Activated CD8-positive, alpha-beta memory T cell treated with anti-CD3 and anti-CD28 coated beads for 48 hours (primary cell): ENCODE data around the gene CIT.

Experiments used
- DNase-seq, 3 experiments: peaks; one replicate each; pipeline ENCODE4 v3.0.0-alpha.2; 2020; ENCODE audit warnings: low read depth in 2 of 3, low spot score in 2 of 3

CIT gene

GRCh38 chr12:119681111-119681510 is 196.0 kb downstream of the CIT start:
- no peak for DNase-seq

GRCh38 chr12:119679490-119679889 is 197.6 kb downstream of the CIT start:
- DNase-seq = no peak

- DNase-seq = no peak
These were observed 198.0 kb downstream of the CIT start for GRCh38 chr12:119679081-119679480.

GRCh38 chr12:119678459-119678858 is 198.7 kb downstream of the CIT start:
- no peak for DNase-seq

- DNase-seq = no peak
These were observed 200.5 kb downstream of the CIT start for GRCh38 chr12:119676573-119676972.

GRCh38 chr12:119676022-119676421 is 201.1 kb downstream of the CIT start:
- no peak for DNase-seq

GRCh38 chr12:119674560-119674959 is 202.6 kb downstream of the CIT start:
- DNase-seq = no peak

- DNase-seq = no peak
These were observed 203.5 kb downstream of the CIT start for GRCh38 chr12:119673634-119674033.

GRCh38 chr12:119672194-119672593 is 204.9 kb downstream of the CIT start:
- DNase-seq = no peak

- no peak for DNase-seq
These were observed 206.1 kb downstream of the CIT start for GRCh38 chr12:119671070-119671469.

GRCh38 chr12:119669744-119670472 is 207.2 kb downstream of the CIT start:
- no peak for DNase-seq

- no peak for DNase-seq
These were observed 208.7 kb downstream of the CIT start for GRCh38 chr12:119668324-119668841.

GRCh38 chr12:119667577-119668323 is 209.4 kb downstream of the CIT start, which contains the start of gene PRKAB1:
Gene PRKAB1, plus strand, starts transcription at chr12:119668133. Its CDS starts 112 bp downstream, at chr12:119668245.
- DNase-seq = peak; percentile 64 to 96 (median 86)

GRCh38 chr12:119666900-119667576 is 210.1 kb downstream of the CIT start:
- no peak for DNase-seq

GRCh38 chr12:119666226-119666795 is 210.8 kb downstream of the CIT start:
- DNase-seq = no peak

- no peak for DNase-seq
These were observed 211.8 kb downstream of the CIT start for GRCh38 chr12:119665164-119665929.

GRCh38 chr12:119664642-119665041 is 212.5 kb downstream of the CIT start:
- no peak for DNase-seq

- DNase-seq = no peak
These were observed 215.2 kb downstream of the CIT start for GRCh38 chr12:119661882-119662281.

GRCh38 chr12:119660076-119660475 is 217.0 kb downstream of the CIT start:
- no peak for DNase-seq

GRCh38 chr12:119659289-119659897 is 217.7 kb downstream of the CIT start:
- no peak for DNase-seq
